ENCODE results near the gene H1-8.

The H1-8 gene

DNA sequence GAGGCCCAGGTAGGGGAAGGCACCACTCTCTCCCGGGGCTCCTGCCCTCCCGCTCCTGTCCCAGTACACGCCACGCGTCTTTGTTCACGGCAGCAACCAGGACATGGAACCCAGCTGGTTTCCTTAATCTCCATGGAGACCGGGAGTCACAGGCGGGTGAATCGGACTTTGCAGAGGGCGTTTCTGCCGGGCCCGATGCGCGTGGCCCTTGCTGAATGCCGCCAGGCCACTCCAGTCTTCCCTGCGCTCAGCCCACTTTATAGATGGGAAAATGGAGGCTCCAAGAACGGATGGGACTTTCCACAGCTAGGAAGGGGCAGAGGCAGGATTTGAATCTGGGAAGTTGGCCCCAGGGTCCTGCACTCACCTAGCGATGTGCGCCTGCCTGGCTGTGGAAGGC is 56.1 kb downstream of the H1-8 start:
- Histone ChIP-seq H3K4me2 (ENCODE audit: low read length) (no peak overlapping the region), H3K9ac (no peak overlapping the region), H3K27me3 (ENCODE audit: control insufficient read depth, insufficient read depth, low read length) (no peaks in the 10 kb centered on the region), H3K79me2 (peaks cover 2% of the 10 kb centered on the region), H3K36me3 (ENCODE audit: control insufficient read depth, insufficient read depth, low read length) (no peaks in the 10 kb centered on the region), H3K4me3 (ENCODE audit: low read depth, low read length) (no peak overlapping the region), H3K27ac (peak overlapping the region; percentile 41), H3K9me3 (ENCODE audit: control insufficient read depth, low read length) (no peaks in the 10 kb centered on the region), H2AFZ (no peak overlapping the region), H3K4me1 (no peaks in the 10 kb centered on the region)
- no peak for TF ChIP-seq CTCF (IDR thresholded peaks at IDR 0.05)

DNA sequence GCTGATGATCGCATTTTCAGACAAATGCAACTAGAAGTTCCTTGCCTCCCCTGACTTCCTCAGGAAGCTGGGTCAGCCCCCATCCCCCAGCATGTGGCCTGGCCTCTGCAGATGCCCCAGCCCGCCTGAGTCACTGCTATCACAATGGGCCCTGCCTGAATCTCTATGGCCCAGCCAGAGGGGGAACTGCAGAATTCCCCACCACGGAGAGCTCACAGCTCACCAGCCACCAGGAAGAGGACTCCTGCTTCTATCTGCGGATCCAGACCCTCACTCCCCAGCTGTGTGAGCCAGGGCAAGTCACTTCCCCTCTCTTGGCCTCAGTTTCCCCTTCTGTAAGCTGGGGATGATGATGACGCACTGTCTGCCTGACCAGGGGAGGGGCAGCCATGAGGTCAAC is 56.6 kb downstream of the H1-8 start:
- H2AFZ ChIP-seq = no peak overlapping the region
- H3K4me1 ChIP-seq = no peaks in the 10 kb centered on the region
- no peak overlapping the region for H3K27ac ChIP-seq
- H3K4me2 ChIP-seq (ENCODE audit: low read length) = no peak overlapping the region
- H3K9ac ChIP-seq = no peak overlapping the region
- peaks cover 2% of the 10 kb centered on the region for H3K79me2 ChIP-seq
- H3K4me3 ChIP-seq (ENCODE audit: low read depth, low read length) = no peak overlapping the region
- TF ChIP-seq CTCF (IDR thresholded peaks at IDR 0.05) = no peak
- H3K27me3 ChIP-seq (ENCODE audit: control insufficient read depth, insufficient read depth, low read length) = no peaks in the 10 kb centered on the region
- no peaks in the 10 kb centered on the region for H3K9me3 ChIP-seq (ENCODE audit: control insufficient read depth, low read length)
- H3K36me3 ChIP-seq (ENCODE audit: control insufficient read depth, insufficient read depth, low read length) = no peaks in the 10 kb centered on the region

DNA sequence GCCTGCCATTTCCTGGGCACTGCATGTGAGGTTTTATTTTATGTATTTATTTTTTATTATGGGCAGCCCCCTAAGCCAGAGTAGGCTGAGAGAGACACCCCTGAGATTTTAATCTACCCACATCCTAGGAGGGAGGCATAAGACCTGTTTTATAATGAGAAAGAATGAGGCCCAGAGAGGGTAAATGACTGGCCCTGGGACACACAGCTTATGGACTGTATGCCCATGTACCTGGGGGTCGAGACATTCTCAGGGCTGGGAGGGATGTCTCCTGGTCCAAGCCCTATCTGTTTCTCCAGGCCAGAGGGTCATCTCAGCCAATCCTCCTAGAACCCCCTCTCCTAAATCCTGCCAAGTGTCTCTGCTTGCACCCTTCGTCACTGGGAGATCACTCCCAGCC is 57.4 kb downstream of the H1-8 start:
- no peak overlapping the region for H3K27ac ChIP-seq
- H3K9ac ChIP-seq = no peak overlapping the region
- no peaks in the 10 kb centered on the region for H3K36me3 ChIP-seq (ENCODE audit: control insufficient read depth, insufficient read depth, low read length)
- H3K79me2 ChIP-seq = peaks cover 2% of the 10 kb centered on the region
- no peaks in the 10 kb centered on the region for H3K27me3 ChIP-seq (ENCODE audit: control insufficient read depth, insufficient read depth, low read length)
- H3K4me3 ChIP-seq (ENCODE audit: low read depth, low read length) = no peak overlapping the region
- H3K4me2 ChIP-seq (ENCODE audit: low read length) = no peak overlapping the region
- no peaks in the 10 kb centered on the region for H3K4me1 ChIP-seq
- H2AFZ ChIP-seq = no peak overlapping the region
- no peak for TF ChIP-seq CTCF (IDR thresholded peaks at IDR 0.05)
- H3K9me3 ChIP-seq (ENCODE audit: control insufficient read depth, low read length) = no peaks in the 10 kb centered on the region
